K562 (cell line): Measurements from ENCODE around the gene REX1BD. TPM values are rescaled to one million over a fixed set of nuclear protein-coding genes. Genes with fewer than 3 reads are reported as not detected.

Experiments
- BRD4 ChIP-seq: fragments of 200-600 bp; sonication (generic); IDR thresholded peaks from 2 replicates; pipeline ENCODE4 v1.6.1; 2017; ENCODE audit warnings: inconsistent platforms
- BRD9 ChIP-seq: fragments of 450-650 bp; IDR thresholded peaks from 2 replicates; pipeline ENCODE4 v1.6.1; 2018; ENCODE audit warnings: low read depth; ENCODE audit not compliant: partially characterized antibody
- CBX8 ChIP-seq: fragments of 200-600 bp; sonication (generic); IDR thresholded peaks from 2 replicates; pipeline ENCODE4 v1.6.1; 2012; ENCODE audit warnings: borderline replicate concordance, mixed run types, low read depth, mild to moderate bottlenecking, moderate library complexity, mixed read lengths, low read length, control low read depth, inconsistent platforms; ENCODE audit not compliant: poor library complexity, severe bottlenecking; ENCODE audit errors: extremely low read depth
- CCNT2 ChIP-seq: IDR thresholded peaks from 2 replicates; pipeline ENCODE4 v1.6.1; 2011; ENCODE audit warnings: borderline replicate concordance, low read depth, mild to moderate bottlenecking, moderate library complexity, mixed read lengths, low read length; ENCODE audit not compliant: insufficient read length; ENCODE audit errors: extremely low read depth
- CXXC5 ChIP-seq: fragments of 250-450 bp; sonication (Bioruptor Pico); IDR thresholded peaks from 2 replicates; pipeline ENCODE4 v1.8.0; 2022; ENCODE audit warnings: inconsistent platforms, mild to moderate bottlenecking, moderate library complexity
- DMBX1 ChIP-seq: fragments of 250-450 bp; sonication (Bioruptor Pico); IDR thresholded peaks from 2 replicates; pipeline ENCODE4 v1.8.0; 2022; ENCODE audit warnings: inconsistent platforms, mild to moderate bottlenecking, moderate library complexity, borderline replicate concordance
- GABPB1 ChIP-seq: sonication (generic); formaldehyde crosslinking; IDR thresholded peaks from 2 replicates; pipeline ENCODE4 v1.8.0; 2022; ENCODE audit warnings: mild to moderate bottlenecking, missing genetic modification reagents
- L3MBTL2 ChIP-seq: fragments of 450-650 bp; IDR thresholded peaks from 2 replicates; pipeline ENCODE4 v1.6.1; 2016; ENCODE audit warnings: mild to moderate bottlenecking, moderate library complexity
- NFATC3 ChIP-seq: fragments of 450-650 bp; IDR thresholded peaks from 2 replicates; pipeline ENCODE4 v1.6.1; 2017; ENCODE audit warnings: mild to moderate bottlenecking
- NUFIP1 ChIP-seq: fragments of 450-650 bp; IDR thresholded peaks from 2 replicates; pipeline ENCODE4 v1.6.1; 2018; ENCODE audit not compliant: partially characterized antibody
- RBM25 ChIP-seq: fragments of 200-400 bp; formaldehyde crosslinking; IDR thresholded peaks from 2 replicates; pipeline ENCODE4 v1.6.1; 2018; ENCODE audit warnings: low read length, low read depth, moderate library complexity; ENCODE audit not compliant: severe bottlenecking
- SAFB ChIP-seq: fragments of 200-400 bp; formaldehyde crosslinking; IDR thresholded peaks from 2 replicates; pipeline ENCODE4 v1.6.1; 2017; ENCODE audit warnings: low read depth, low read length, borderline replicate concordance
- U2AF1 ChIP-seq: fragments of 200-400 bp; formaldehyde crosslinking; optimal IDR thresholded peaks from 2 replicates; pipeline ENCODE3; 2017; ENCODE audit warnings: mild to moderate bottlenecking, low read depth, low read length, moderate library complexity
- ZNF133 ChIP-seq: fragments of 250-450 bp; sonication (Bioruptor Pico); IDR thresholded peaks from 2 replicates; pipeline ENCODE4 v1.4.0; 2020; ENCODE audit warnings: mild to moderate bottlenecking
- ZNF146 ChIP-seq: IDR thresholded peaks from one replicate; pipeline ENCODE4 v1.6.1; 2018; ENCODE audit warnings: missing compliant biosample characterization; ENCODE audit not compliant: unreplicated experiment
- ZNF217 ChIP-seq: sonication (generic); formaldehyde crosslinking; IDR thresholded peaks from 2 replicates; pipeline ENCODE4 v1.8.0; 2022; ENCODE audit warnings: mild to moderate bottlenecking, missing genetic modification reagents
- polyA plus RNA-seq, 8 experiments: library from polyadenylated mRNA; depleted of rRNA in 4 of 8; stranded (reverse) in 5 of 8; unstranded in 3 of 8; fragments of >200 nt; fragmentation: Nextera tagmentation in 2 of 8; fragmentation: Illumina TruSeq in 1 of 8; extraction: Ambion mirVana in 2 of 8; extraction: Trizol in 1 of 8; gene quantifications; 2 replicates each; pipeline versions ENCODE4 v1.2.1 to v1.2.3, GENCODE V29; 2011 to 2014; ENCODE audit warnings: inconsistent platforms in 1 of 8, missing spikeins in 1 of 8
- total RNA-seq, 7 experiments: library from RNA; depleted of rRNA in 6 of 7; stranded (reverse); fragments of >200 nt in 6 of 7; fragmentation: Illumina TruSeq in 2 of 7; extraction: Trizol in 2 of 7; gene quantifications; 2 replicates each; pipeline versions ENCODE4 v1.2.1 to v1.2.3, GENCODE V29; 2011 to 2021; ENCODE audit warnings: low replicate concordance in 1 of 7
- TF ChIP-seq, protein P1 (sequence below), 2 experiments: fragments of 200-800 bp in 1 of 2; sonication (Bioruptor generic) in 1 of 2; sonication (generic) in 1 of 2; formaldehyde crosslinking in 1 of 2; IDR thresholded peaks in 1 of 2; conservative IDR thresholded peaks in 1 of 2; 2 replicates each; pipeline versions ENCODE4 v1.5.0 to v1.6.1; 2016 to 2020; ENCODE audit warnings: missing compliant biosample characterization in 1 of 2, missing genetic modification characterization in 1 of 2, missing genetic modification reagents in 1 of 2
- TF ChIP-seq, protein P2 (sequence below): fragments of 250-450 bp; sonication (Bioruptor Pico); IDR thresholded peaks from 2 replicates; pipeline ENCODE4 v1.8.0; 2021; ENCODE audit warnings: borderline replicate concordance, mild to moderate bottlenecking, moderate library complexity; ENCODE audit not compliant: poor library complexity, severe bottlenecking
- TF ChIP-seq, protein P3 (sequence below): sonication (generic); formaldehyde crosslinking; IDR thresholded peaks from 2 replicates; pipeline ENCODE4 v1.8.0; 2022; ENCODE audit warnings: missing genetic modification reagents, mild to moderate bottlenecking, borderline replicate concordance
- TF ChIP-seq, protein P4 (sequence below): fragments of 250-450 bp; sonication (Bioruptor Pico); IDR thresholded peaks from 2 replicates; pipeline ENCODE4 v1.8.0; 2021; ENCODE audit warnings: moderate library complexity, mild to moderate bottlenecking, inconsistent platforms
- TF ChIP-seq, protein P5 (sequence below): fragments of 250-450 bp; sonication (Bioruptor Pico); IDR thresholded peaks from 2 replicates; pipeline ENCODE4 v1.5.0; 2021

Gene REX1BD
- total and polyA plus RNA-seq, 9 of the 15 experiments (the other 6 are each of a cell fraction or from before 2014, with no cell fraction given): 1.9 to 136 (median 13.8) TPM

DNA sequence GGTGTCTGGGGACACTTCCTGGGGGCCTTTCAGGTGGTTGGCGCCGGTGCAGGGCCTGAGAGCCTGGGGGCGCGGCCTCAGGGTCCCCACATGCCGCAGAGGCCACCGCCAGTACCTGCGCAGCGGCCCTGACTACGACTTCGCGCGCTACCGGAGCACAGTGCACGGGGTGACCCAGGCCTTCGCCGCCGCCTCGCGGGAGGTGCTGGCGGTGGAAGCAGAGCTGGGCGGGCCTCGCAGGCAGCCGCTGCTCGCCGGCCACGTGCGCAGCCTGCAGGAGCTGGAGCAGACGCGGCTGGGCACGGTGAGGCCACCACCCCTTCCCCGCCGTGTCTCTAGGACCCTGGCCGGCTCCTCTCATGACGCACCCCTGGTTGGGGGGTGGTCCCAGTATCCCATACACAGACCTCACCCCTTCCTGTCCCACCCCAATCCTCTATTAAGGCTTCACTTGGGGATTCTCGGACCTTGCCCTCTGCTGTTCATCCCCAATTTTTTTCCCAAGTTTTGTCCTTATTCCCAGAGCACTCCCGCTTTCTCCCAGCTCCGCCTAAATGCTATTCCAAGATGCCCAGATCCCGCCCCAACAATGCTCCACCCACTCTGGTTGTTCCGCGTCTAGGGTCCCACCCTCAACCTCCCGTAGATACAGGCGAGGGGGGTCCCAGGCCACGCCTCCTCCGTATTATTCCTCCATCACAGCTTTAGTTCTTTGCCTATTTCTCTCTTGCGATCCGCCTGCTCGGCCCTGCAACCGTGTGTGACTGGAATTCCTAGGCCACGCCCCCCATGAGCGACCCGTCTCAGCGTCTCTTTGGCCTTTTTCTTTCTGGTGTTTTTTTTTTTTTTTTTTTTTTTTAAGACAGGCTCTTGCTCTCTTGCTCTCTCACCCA, 1.0 kb downstream of the REX1BD start (continued):
- TF ChIP-seq, protein P1, sequence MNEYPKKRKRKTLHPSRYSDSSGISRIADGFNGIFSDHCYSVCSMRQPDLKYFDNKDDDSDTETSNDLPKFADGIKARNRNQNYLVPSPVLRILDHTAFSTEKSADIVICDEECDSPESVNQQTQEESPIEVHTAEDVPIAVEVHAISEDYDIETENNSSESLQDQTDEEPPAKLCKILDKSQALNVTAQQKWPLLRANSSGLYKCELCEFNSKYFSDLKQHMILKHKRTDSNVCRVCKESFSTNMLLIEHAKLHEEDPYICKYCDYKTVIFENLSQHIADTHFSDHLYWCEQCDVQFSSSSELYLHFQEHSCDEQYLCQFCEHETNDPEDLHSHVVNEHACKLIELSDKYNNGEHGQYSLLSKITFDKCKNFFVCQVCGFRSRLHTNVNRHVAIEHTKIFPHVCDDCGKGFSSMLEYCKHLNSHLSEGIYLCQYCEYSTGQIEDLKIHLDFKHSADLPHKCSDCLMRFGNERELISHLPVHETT (CRISPR knock-in tag; conservative IDR thresholded peaks at IDR 0.05 in 1 of 2, IDR thresholded peaks at IDR 0.05 in 1 of 2): no peak; a peak in 1 of 4 replicates
- TF ChIP-seq RBM25: peak; percentile 60
- TF ChIP-seq, protein P2, sequence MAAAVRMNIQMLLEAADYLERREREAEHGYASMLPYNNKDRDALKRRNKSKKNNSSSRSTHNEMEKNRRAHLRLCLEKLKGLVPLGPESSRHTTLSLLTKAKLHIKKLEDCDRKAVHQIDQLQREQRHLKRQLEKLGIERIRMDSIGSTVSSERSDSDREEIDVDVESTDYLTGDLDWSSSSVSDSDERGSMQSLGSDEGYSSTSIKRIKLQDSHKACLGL (CRISPR knock-in tag): peak; percentile 73
- TF ChIP-seq L3MBTL2: peak; percentile 100
- TF ChIP-seq CCNT2: no peak
- no peak for TF ChIP-seq BRD4
- TF ChIP-seq, protein P3, sequence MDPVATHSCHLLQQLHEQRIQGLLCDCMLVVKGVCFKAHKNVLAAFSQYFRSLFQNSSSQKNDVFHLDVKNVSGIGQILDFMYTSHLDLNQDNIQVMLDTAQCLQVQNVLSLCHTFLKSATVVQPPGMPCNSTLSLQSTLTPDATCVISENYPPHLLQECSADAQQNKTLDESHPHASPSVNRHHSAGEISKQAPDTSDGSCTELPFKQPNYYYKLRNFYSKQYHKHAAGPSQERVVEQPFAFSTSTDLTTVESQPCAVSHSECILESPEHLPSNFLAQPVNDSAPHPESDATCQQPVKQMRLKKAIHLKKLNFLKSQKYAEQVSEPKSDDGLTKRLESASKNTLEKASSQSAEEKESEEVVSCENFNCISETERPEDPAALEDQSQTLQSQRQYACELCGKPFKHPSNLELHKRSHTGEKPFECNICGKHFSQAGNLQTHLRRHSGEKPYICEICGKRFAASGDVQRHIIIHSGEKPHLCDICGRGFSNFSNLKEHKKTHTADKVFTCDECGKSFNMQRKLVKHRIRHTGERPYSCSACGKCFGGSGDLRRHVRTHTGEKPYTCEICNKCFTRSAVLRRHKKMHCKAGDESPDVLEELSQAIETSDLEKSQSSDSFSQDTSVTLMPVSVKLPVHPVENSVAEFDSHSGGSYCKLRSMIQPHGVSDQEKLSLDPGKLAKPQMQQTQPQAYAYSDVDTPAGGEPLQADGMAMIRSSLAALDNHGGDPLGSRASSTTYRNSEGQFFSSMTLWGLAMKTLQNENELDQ (CRISPR knock-in tag): no peak
- TF ChIP-seq ZNF217 (CRISPR knock-in tag): no peak
- no peak for TF ChIP-seq ZNF146 (CRISPR knock-in tag)
- TF ChIP-seq, protein P4, sequence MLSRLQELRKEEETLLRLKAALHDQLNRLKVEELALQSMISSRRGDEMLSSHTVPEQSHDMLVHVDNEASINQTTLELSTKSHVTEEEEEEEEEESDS (CRISPR knock-in tag): no peak
- no peak for TF ChIP-seq SAFB
- TF ChIP-seq DMBX1 (CRISPR knock-in tag): 0 out of 2 replicates have a peak, but pooled peaks have one; percentile 11
- TF ChIP-seq CXXC5 (CRISPR knock-in tag): peak; percentile 52
- TF ChIP-seq, protein P5, sequence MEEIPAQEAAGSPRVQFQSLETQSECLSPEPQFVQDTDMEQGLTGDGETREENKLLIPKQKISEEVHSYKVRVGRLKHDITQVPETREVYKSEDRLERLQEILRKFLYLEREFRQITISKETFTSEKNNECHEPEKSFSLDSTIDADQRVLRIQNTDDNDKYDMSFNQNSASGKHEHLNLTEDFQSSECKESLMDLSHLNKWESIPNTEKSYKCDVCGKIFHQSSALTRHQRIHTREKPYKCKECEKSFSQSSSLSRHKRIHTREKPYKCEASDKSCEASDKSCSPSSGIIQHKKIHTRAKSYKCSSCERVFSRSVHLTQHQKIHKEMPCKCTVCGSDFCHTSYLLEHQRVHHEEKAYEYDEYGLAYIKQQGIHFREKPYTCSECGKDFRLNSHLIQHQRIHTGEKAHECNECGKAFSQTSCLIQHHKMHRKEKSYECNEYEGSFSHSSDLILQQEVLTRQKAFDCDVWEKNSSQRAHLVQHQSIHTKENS: no peak
- TF ChIP-seq NUFIP1: peak; percentile 84
- no peak for TF ChIP-seq CBX8
- TF ChIP-seq NFATC3: no peak
- peak; percentile 34 for TF ChIP-seq U2AF1
- TF ChIP-seq GABPB1 (CRISPR knock-in tag): peak; percentile 72; the same call in 1 of the 2 replicates
- TF ChIP-seq BRD9: no peak
- TF ChIP-seq ZNF133 (CRISPR knock-in tag): no peak
